Stomach (tissue), 9 donors: ENCODE results near the gene ADGRL2. TPM values are rescaled to one million over a fixed set of nuclear protein-coding genes. Genes with fewer than 3 reads are reported as not detected.
A peak's percentile ranks its signal among the peaks of the same experiment; 100 is the strongest.

Experiments used
- DNase-seq, 2 donors: peaks; one replicate each; pipeline versions ENCODE4 v3.0.0 to v3.0.0-alpha.2; 2013 to 2019
- H3K27ac ChIP-seq, 5 donors: fragments of 200-600 bp in 4 of 5; sonication (generic) in 4 of 5; one replicate each; pipeline ENCODE4 v1.5.1; 2013 to 2019; ENCODE audit warnings: mild to moderate bottlenecking in 1 of 5, moderate library complexity in 1 of 5
- H3K27me3 ChIP-seq, 3 donors: fragments of 200-600 bp; sonication (generic); one replicate each; pipeline ENCODE4 v1.5.1; 2017 to 2019; ENCODE audit warnings: mixed run types in 1 of 3
- H3K36me3 ChIP-seq, 4 donors: fragments of 200-600 bp; sonication (generic); 1 replicate in 3 of 4; 2 replicates in 1 of 4; pipeline ENCODE4 v1.5.1; 2016 to 2019
- H3K4me1 ChIP-seq, 4 donors: fragments of 200-600 bp; sonication (generic); one replicate each; pipeline ENCODE4 v1.5.1; 2016 to 2019
- H3K4me3 ChIP-seq, 4 donors: fragments of 200-600 bp; sonication (generic) in 3 of 4; one replicate each; pipeline ENCODE4 v1.5.1; 2016 to 2019; ENCODE audit warnings: mild to moderate bottlenecking in 1 of 4
- H3K9me3 ChIP-seq, 4 donors: fragments of 200-600 bp; sonication (generic); one replicate each; pipeline ENCODE4 v1.5.1; 2016 to 2019
- CTCF ChIP-seq, 7 experiments: fragments of 450-650 bp in 4 of 7; fragments of 200-600 bp in 3 of 7; sonication (generic) in 3 of 7; IDR thresholded peaks; one replicate each; pipeline ENCODE4 v1.5.1; 2016 to 2019; ENCODE audit warnings: antibody characterized with exemption in 7 of 7, control low read depth in 2 of 7, mild to moderate bottlenecking in 1 of 7
- EP300 ChIP-seq: sonication (generic); formaldehyde crosslinking; IDR thresholded peaks from one replicate; pipeline ENCODE4 v1.6.1; 2017; ENCODE audit warnings: antibody characterized with exemption
- POLR2A ChIP-seq, 4 donors: fragments of 450-650 bp; IDR thresholded peaks; one replicate each; pipeline ENCODE4 v1.6.1; 2016; ENCODE audit warnings: antibody characterized with exemption in 4 of 4, control low read depth in 2 of 4, mild to moderate bottlenecking in 1 of 4, moderate library complexity in 1 of 4
- POLR2AphosphoS5 ChIP-seq, 3 donors: sonication (generic); formaldehyde crosslinking; IDR thresholded peaks; one replicate each; pipeline ENCODE4 v1.6.1; 2016; ENCODE audit warnings: antibody characterized with exemption in 3 of 3
- WGBS, 5 donors: extraction: QIAGEN DNeasy Blood & Tissue Kit in 3 of 5; methylation state at CpG; one replicate each; pipeline versions ENCODE4 v1.1.5 to v1.1.7; 2013 to 2018; 5-methylcytosine and 5-hydroxymethylcytosine counted together
- intact Hi-C: fragments of 100-400 bp; cut with DNase I; formaldehyde crosslinking; loops from one replicate; pipeline ENCODE4 v1.15.1; 2023; ENCODE audit warnings: low total_unique reads
- polyA plus RNA-seq, 3 donors: library from polyadenylated mRNA; stranded (reverse); fragments of 200-250 nt; gene quantifications; one replicate each; pipeline ENCODE4 v1.2.3, GENCODE V29; 2013
- total RNA-seq, 5 donors: library from RNA; depleted of rRNA; stranded (reverse); fragments of >200 nt; gene quantifications; one replicate each; pipeline versions ENCODE4 v1.1.0 to v1.2.3, GENCODE V29; 2014 to 2016
- donor health status: healthy with polysubstance abuse.
- donor health status: Bipolar disorder and iron deficiency.
- donor health status: healthy.

Gene ADGRL2
- total and polyA plus RNA-seq, 8 donors = 13.0 to 173 (median 23.7) TPM

GRCh38 chr1:81907575-81907974 is 106.8 kb downstream of the ADGRL2 start:
- H3K4me1 ChIP-seq = peaks cover 0 to under 1% (median 0%) of the 10 kb centered on the region in 4 donors
- intact Hi-C loops = no loop called here
- no peak for TF ChIP-seq POLR2AphosphoS5 (IDR thresholded peaks at IDR 0.05)
- no peak for TF ChIP-seq POLR2A (IDR thresholded peaks at IDR 0.05)
- no peak for TF ChIP-seq EP300
- no peak for TF ChIP-seq CTCF (IDR thresholded peaks at IDR 0.05)
- H3K36me3 ChIP-seq = peaks cover 0 to 17% (median 10%) of the 10 kb centered on the region in 4 donors
- DNase-seq = no peak
- H3K27ac ChIP-seq = no peak overlapping the region
- no peak overlapping the region for H3K4me3 ChIP-seq
- H3K9me3 ChIP-seq = no peaks in the 10 kb centered on the region
- 88 to 97% (median 95%) methylated on average over 2 of the region's 2 CpGs for WGBS, 5 donors
- H3K27me3 ChIP-seq = no peaks in the 10 kb centered on the region

DNA sequence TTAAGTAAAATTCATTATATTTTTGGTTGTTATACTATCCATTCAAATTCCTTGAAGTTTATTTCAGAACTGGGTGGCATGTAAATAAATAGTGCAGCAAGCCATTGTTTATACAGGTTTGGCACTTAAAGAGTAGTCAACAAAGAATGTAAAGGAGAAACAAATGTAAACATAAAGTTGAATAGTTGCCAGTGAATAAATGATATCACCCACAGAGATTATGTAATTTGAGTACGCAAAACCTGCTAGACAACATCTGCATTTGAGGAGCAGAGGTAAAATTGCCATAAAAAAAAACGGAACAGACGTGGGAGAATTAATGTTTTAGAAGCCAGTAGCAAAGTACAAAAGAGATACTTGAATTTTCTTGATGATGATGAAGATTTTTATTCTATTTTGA is 111.6 kb downstream of the ADGRL2 start:
- no peaks in the 10 kb centered on the region for H3K27me3 ChIP-seq
- H3K4me1 ChIP-seq = peaks cover 0 to 13% (median 0%) of the 10 kb centered on the region in 4 donors
- DNase-seq = peak in 1 of 2 donors; percentile 55
- H3K9me3 ChIP-seq = no peaks in the 10 kb centered on the region
- H3K36me3 ChIP-seq = peaks cover 0 to 15% (median 9%) of the 10 kb centered on the region in 4 donors
- TF ChIP-seq POLR2A (IDR thresholded peaks at IDR 0.05) (no peak), CTCF (IDR thresholded peaks at IDR 0.05) (no peak), POLR2AphosphoS5 (IDR thresholded peaks at IDR 0.05) (no peak), EP300 (no peak)
- 29 to 55% (median 39%) methylated on average over 3 of the region's 3 CpGs for WGBS, 5 donors
- intact Hi-C loops = no loop called here
- no peak overlapping the region for H3K4me3 ChIP-seq
- H3K27ac ChIP-seq = no peak overlapping the region

- WGBS, 5 donors = 17 to 53% (median 42%) methylated on average over 3 of the region's 3 CpGs
- Histone ChIP-seq H3K27me3 (no peaks in the 10 kb centered on the region), H3K4me3 (no peak overlapping the region), H3K4me1 (peaks cover 7 to 24% (median 7%) of the 10 kb centered on the region in 4 donors), H3K27ac (no peak overlapping the region), H3K36me3 (peaks cover 0 to 3% (median 0%) of the 10 kb centered on the region in 4 donors), H3K9me3 (no peaks in the 10 kb centered on the region)
- no peak for DNase-seq
- TF ChIP-seq EP300 = no peak
- TF ChIP-seq POLR2A (IDR thresholded peaks at IDR 0.05) = no peak
- TF ChIP-seq CTCF (IDR thresholded peaks at IDR 0.05) = no peak
- TF ChIP-seq POLR2AphosphoS5 (IDR thresholded peaks at IDR 0.05) = no peak
- intact Hi-C loops = no loop called here
Measured at GRCh38 chr1:81915937-81916336, 115.2 kb downstream of the ADGRL2 start.

DNA sequence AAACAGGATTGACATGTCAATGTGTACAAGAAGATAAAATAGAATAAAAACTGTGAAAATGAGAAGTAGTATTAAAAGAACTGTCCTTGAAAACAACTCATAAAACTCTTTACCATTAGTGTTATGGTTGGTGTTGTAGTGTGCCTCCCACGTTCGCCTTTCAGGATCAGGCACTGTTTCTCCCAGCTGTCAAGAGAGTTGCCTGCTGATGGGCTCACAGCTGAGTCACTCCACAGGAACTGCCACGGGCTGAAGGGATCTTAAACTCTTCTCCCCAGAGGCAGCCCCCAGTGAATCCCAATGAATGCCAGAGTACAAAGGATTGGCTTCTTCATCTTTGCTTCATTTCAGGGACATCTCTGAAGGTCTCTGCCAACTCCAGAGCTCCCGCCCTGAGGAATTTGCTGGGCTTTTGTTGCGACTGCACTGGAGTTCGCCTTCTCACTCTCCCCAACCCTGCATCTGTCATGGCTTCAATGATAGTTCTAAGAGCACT is 119.6 kb downstream of the ADGRL2 start:
- no peaks in the 10 kb centered on the region for H3K36me3 ChIP-seq
- no peak overlapping the region for H3K4me3 ChIP-seq
- intact Hi-C loops = no loop called here
- peaks cover 7 to 37% (median 16%) of the 10 kb centered on the region in 4 donors for H3K4me1 ChIP-seq
- DNase-seq = peak in 1 of 2 donors; percentile 36
- 64 to 81% (median 74%) methylated on average over 6 of the region's 6 CpGs for WGBS, 5 donors
- no peak overlapping the region for H3K27ac ChIP-seq
- no peaks in the 10 kb centered on the region for H3K9me3 ChIP-seq
- TF ChIP-seq POLR2A (IDR thresholded peaks at IDR 0.05) (no peak), CTCF (IDR thresholded peaks at IDR 0.05) (no peak), POLR2AphosphoS5 (IDR thresholded peaks at IDR 0.05) (no peak), EP300 (no peak)
- H3K27me3 ChIP-seq = no peaks in the 10 kb centered on the region
